ENCODE measurements around the gene S100A7.

DNA sequence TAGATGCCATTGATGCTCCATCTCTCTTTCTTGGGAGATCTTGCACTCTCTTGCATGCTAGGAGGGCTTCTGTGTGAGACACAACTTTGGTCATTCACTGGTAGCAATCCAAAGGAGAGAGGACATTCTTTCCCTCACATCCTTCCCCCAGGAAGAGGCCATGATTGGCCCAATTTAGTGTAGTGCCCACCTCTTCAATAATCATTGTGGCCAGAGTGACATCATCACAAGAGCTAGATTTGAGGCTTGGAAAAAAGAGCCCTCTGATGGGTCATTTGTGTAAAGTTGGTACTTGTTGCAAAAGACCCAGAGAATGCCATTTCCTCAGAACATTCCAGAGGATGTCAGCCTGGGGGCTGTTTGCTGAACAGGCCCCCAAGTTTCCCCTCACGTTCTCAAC, 45.1 kb upstream of the S100A7 start:
- TF ChIP-seq, protein P1, sequence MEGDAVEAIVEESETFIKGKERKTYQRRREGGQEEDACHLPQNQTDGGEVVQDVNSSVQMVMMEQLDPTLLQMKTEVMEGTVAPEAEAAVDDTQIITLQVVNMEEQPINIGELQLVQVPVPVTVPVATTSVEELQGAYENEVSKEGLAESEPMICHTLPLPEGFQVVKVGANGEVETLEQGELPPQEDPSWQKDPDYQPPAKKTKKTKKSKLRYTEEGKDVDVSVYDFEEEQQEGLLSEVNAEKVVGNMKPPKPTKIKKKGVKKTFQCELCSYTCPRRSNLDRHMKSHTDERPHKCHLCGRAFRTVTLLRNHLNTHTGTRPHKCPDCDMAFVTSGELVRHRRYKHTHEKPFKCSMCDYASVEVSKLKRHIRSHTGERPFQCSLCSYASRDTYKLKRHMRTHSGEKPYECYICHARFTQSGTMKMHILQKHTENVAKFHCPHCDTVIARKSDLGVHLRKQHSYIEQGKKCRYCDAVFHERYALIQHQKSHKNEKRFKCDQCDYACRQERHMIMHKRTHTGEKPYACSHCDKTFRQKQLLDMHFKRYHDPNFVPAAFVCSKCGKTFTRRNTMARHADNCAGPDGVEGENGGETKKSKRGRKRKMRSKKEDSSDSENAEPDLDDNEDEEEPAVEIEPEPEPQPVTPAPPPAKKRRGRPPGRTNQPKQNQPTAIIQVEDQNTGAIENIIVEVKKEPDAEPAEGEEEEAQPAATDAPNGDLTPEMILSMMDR (IDR thresholded peaks at IDR 0.05): no peak
- TF ChIP-seq POLR2A (IDR thresholded peaks at IDR 0.05) (no peak), EP300 (IDR thresholded peaks at IDR 0.05) (no peak)

Measured in ovary (tissue), 3 donors.